Smooth muscle cell (in vitro differentiated cells): Measurements from ENCODE around the gene UGT1A9. TPM values are rescaled to one million over a fixed set of nuclear protein-coding genes. Genes with fewer than 3 reads are reported as not detected.

Experiments
- DNase-seq: peaks from one replicate; lab custom pipeline; 2025; ENCODE audit not compliant: unreplicated experiment; lab: John Stamatoyannopoulos, UW
- H2AFZ ChIP-seq: fragments of 200-600 bp; sonication (generic); 2 replicates; pipeline ENCODE4 v1.6.0; 2016; ENCODE audit warnings: antibody characterized with exemption, low read depth, mild to moderate bottlenecking
- H3F3A ChIP-seq: fragments of 200-600 bp; sonication (generic); 2 replicates; pipeline ENCODE4 v1.6.0; 2017; ENCODE audit warnings: antibody characterized with exemption, low read depth
- H3K27ac ChIP-seq: fragments of 200-600 bp; sonication (generic); 2 replicates; pipeline ENCODE4 v1.5.1; 2016; ENCODE audit warnings: low read depth, mild to moderate bottlenecking
- H3K27me3 ChIP-seq: fragments of 200-600 bp; sonication (generic); 2 replicates; pipeline ENCODE4 v1.6.1; 2016; ENCODE audit warnings: low read depth, mild to moderate bottlenecking
- H3K36me3 ChIP-seq: fragments of 200-600 bp; sonication (generic); 2 replicates; pipeline ENCODE4 v1.5.1; 2016; ENCODE audit warnings: low read depth
- H3K4me1 ChIP-seq: fragments of 200-600 bp; sonication (generic); 2 replicates; pipeline ENCODE4 v1.5.1; 2016; ENCODE audit warnings: low read depth
- H3K4me2 ChIP-seq: fragments of 200-600 bp; sonication (generic); 2 replicates; pipeline ENCODE4 v1.6.0; 2016; ENCODE audit warnings: mild to moderate bottlenecking
- H3K4me3 ChIP-seq: fragments of 200-600 bp; sonication (generic); 2 replicates; pipeline ENCODE4 v1.5.1; 2016; ENCODE audit warnings: mild to moderate bottlenecking
- H3K79me2 ChIP-seq: fragments of 200-600 bp; sonication (generic); 2 replicates; pipeline ENCODE4 v1.6.0; 2016; ENCODE audit warnings: low read depth, mild to moderate bottlenecking
- H3K9ac ChIP-seq: fragments of 200-600 bp; sonication (generic); 2 replicates; pipeline ENCODE4 v1.6.0; 2016; ENCODE audit warnings: low read depth
- H3K9me3 ChIP-seq: fragments of 200-600 bp; sonication (generic); replicated peaks from 2 replicates; pipeline ENCODE4 v1.5.1; 2016; ENCODE audit warnings: low read depth
- H4K20me1 ChIP-seq: fragments of 200-600 bp; sonication (generic); 2 replicates; pipeline ENCODE4 v1.6.0; 2016; ENCODE audit warnings: low read depth
- WGBS: methylation state at CpG from one replicate; pipeline ENCODE4 v1.1.7; 2016; ENCODE audit warnings: low lambda C conversion rate; 5-methylcytosine and 5-hydroxymethylcytosine counted together
- polyA plus RNA-seq: library from polyadenylated mRNA; unstranded; fragments of >200 nt; fragmentation: Nextera tagmentation; extraction: Ambion mirVana; gene quantifications from 2 replicates; pipeline ENCODE4 v1.2.1, GENCODE V29; 2016
- total RNA-seq: library from RNA; depleted of rRNA; stranded (reverse); fragments of >200 nt; gene quantifications from 2 replicates; pipeline ENCODE4 v1.2.3, GENCODE V29; 2014
- TF ChIP-seq, protein P1 (sequence below): fragments of 200-600 bp; sonication (generic); IDR thresholded peaks from 2 replicates; pipeline ENCODE4 v1.5.1; 2017; ENCODE audit warnings: borderline replicate concordance, mild to moderate bottlenecking, antibody characterized with exemption; ENCODE audit not compliant: insufficient read depth, poor library complexity, severe bottlenecking

The UGT1A9 gene
- total and polyA plus RNA-seq, 2 experiments from 2014 or later: not detected

DNA sequence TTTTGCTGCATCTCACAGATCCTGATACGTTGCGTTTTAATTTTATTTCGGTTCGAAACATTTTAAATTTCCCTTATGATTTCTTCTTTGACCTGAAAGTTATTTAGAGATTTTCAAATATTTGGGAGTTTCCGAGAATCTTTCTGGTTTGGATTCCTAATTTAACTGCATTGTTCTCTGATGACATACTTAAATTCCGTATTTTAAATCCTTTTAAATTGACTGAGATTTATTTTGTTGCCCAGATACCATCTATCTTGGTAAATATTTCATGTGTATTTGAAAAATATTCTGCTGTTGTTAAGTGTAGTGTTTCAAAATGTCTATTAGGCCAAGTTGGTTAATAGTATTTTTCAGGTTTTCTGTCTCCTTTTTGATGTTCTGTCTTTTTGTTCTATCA is 144.2 kb downstream of the UGT1A9 start:
- Histone ChIP-seq H4K20me1 (no peaks in the 10 kb centered on the region), H3K27ac (no peak overlapping the region), H3K4me1 (no peaks in the 10 kb centered on the region), H2AFZ (no peak overlapping the region), H3K4me3 (no peak overlapping the region), H3K4me2 (no peak overlapping the region), H3K9ac (no peak overlapping the region), H3K79me2 (no peaks in the 10 kb centered on the region), H3F3A (no peaks in the 10 kb centered on the region), H3K9me3 (no peaks in the 10 kb centered on the region), H3K27me3 (no peaks in the 10 kb centered on the region), H3K36me3 (no peaks in the 10 kb centered on the region)
- TF ChIP-seq, protein P1, sequence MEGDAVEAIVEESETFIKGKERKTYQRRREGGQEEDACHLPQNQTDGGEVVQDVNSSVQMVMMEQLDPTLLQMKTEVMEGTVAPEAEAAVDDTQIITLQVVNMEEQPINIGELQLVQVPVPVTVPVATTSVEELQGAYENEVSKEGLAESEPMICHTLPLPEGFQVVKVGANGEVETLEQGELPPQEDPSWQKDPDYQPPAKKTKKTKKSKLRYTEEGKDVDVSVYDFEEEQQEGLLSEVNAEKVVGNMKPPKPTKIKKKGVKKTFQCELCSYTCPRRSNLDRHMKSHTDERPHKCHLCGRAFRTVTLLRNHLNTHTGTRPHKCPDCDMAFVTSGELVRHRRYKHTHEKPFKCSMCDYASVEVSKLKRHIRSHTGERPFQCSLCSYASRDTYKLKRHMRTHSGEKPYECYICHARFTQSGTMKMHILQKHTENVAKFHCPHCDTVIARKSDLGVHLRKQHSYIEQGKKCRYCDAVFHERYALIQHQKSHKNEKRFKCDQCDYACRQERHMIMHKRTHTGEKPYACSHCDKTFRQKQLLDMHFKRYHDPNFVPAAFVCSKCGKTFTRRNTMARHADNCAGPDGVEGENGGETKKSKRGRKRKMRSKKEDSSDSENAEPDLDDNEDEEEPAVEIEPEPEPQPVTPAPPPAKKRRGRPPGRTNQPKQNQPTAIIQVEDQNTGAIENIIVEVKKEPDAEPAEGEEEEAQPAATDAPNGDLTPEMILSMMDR: no peak
- DNase-seq: no peak
- 86% methylated on average over 6 of the region's 6 CpGs for WGBS

DNA sequence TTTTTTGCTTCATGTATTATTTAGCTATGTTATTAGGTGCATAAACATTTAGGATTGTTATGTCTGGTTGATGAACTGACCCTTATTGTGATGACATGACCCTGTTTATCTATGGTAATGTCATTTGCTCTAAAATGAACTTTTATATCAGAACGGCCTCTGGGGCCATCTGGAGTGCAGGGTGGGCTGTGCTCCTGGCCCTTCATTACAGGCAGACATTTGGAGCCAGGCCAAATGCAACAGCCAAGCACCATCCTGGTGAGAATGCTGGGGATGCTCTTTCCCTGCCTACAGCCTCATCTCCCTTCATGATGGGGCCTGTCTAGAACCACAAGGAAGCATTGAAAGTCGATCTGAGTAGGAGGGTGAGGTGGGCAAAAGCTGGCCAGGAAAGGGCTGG is 144.6 kb downstream of the UGT1A9 start:
- Histone ChIP-seq H3K27ac (no peak overlapping the region), H3K4me1 (no peaks in the 10 kb centered on the region), H3K9ac (no peak overlapping the region), H3K36me3 (no peaks in the 10 kb centered on the region), H3K4me3 (no peak overlapping the region), H4K20me1 (no peaks in the 10 kb centered on the region), H3K27me3 (no peaks in the 10 kb centered on the region), H3K9me3 (no peaks in the 10 kb centered on the region), H3F3A (no peaks in the 10 kb centered on the region), H3K4me2 (no peak overlapping the region), H3K79me2 (no peaks in the 10 kb centered on the region), H2AFZ (no peak overlapping the region)
- TF ChIP-seq, protein P1: no peak
- no peak for DNase-seq
- WGBS: 64% methylated on average over 2 of the region's 2 CpGs

DNA sequence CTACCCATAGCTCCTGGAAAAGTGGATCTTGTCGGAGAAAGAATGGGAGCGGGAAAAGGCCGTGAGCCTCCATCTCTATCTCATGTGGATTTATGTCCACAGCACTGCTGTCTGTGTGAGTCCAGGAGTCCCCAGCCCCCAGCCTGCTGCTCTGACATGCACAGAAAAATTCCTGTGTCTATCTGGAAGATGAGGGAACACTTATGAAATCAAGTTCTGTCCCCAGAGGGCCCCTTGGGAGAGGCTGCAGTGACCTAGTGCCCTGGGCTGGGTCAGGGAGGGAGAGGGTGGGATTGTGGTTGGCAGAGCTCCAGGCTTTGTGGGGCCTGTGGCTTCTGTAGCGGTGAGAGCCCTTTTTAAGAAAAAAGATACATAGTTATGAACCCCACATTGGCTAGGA is 145.1 kb downstream of the UGT1A9 start:
- no peaks in the 10 kb centered on the region for H3F3A ChIP-seq
- no peak overlapping the region for H3K9ac ChIP-seq
- H3K4me1 ChIP-seq: no peaks in the 10 kb centered on the region
- no peak for DNase-seq
- TF ChIP-seq, protein P1: no peak
- H3K4me3 ChIP-seq: no peak overlapping the region
- no peaks in the 10 kb centered on the region for H3K79me2 ChIP-seq
- no peaks in the 10 kb centered on the region for H3K27me3 ChIP-seq
- H3K9me3 ChIP-seq: no peaks in the 10 kb centered on the region
- 52% methylated on average over 4 of the region's 4 CpGs for WGBS
- no peak overlapping the region for H2AFZ ChIP-seq
- H3K27ac ChIP-seq: no peak overlapping the region
- no peak overlapping the region for H3K4me2 ChIP-seq
- H4K20me1 ChIP-seq: no peaks in the 10 kb centered on the region
- no peaks in the 10 kb centered on the region for H3K36me3 ChIP-seq

DNA sequence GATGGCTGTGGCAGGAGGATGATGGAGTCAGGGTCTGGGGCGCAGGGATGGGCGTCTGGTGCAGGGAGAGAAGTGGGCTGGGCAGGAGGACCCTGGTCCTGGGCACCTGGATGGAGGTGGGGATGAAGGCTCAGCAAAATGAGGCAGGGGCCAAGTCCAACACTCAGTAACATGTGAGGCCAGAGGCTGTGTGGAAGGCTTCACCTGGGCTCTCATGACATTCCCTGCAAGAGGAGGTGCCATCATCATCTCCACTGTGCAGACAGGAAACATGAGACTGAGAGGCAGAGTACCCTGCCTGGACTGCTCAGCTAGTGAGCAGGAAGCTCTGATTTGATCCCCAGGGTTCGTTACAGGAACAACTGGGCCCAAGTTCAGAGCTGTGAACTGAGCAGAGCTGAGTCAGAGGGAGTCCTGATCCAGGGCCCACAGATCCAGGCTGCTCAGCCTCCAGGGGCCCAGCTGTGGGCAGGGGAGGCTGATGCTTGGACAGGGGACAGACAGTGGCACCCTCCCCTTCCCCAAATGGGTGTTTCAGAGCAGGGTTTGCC is 145.7 kb downstream of the UGT1A9 start:
- no peak overlapping the region for H3K4me3 ChIP-seq
- no peak overlapping the region for H3K4me2 ChIP-seq
- no peaks in the 10 kb centered on the region for H3K79me2 ChIP-seq
- H4K20me1 ChIP-seq: no peaks in the 10 kb centered on the region
- H3K27ac ChIP-seq: no peak overlapping the region
- H3K4me1 ChIP-seq: no peaks in the 10 kb centered on the region
- no peak overlapping the region for H3K9ac ChIP-seq
- no peaks in the 10 kb centered on the region for H3K36me3 ChIP-seq
- WGBS: 68% methylated on average over 3 of the region's 3 CpGs
- no peaks in the 10 kb centered on the region for H3F3A ChIP-seq
- no peaks in the 10 kb centered on the region for H3K9me3 ChIP-seq
- no peaks in the 10 kb centered on the region for H3K27me3 ChIP-seq
- TF ChIP-seq, protein P1: no peak
- H2AFZ ChIP-seq: no peak overlapping the region
- DNase-seq: no peak
